OCI-LY1 (cell line): ENCODE measurements around the gene ST6GAL1.
A peak's percentile ranks its signal among the peaks of the same experiment; 100 is the strongest.

Experiments
- H2AFZ ChIP-seq: fragments of 200-600 bp; sonication (generic), shearing (Covaris generic); 2 replicates; pipeline ENCODE4 v1.6.0; 2014; ENCODE audit warnings: antibody characterized with exemption, mild to moderate bottlenecking, low read length
- H3F3A ChIP-seq: fragments of 200-600 bp; sonication (generic), shearing (Covaris generic); 2 replicates; pipeline ENCODE4 v1.6.0; 2014; ENCODE audit warnings: mild to moderate bottlenecking, antibody characterized with exemption, low read length, moderate library complexity; ENCODE audit not compliant: insufficient read depth
- H3K27ac ChIP-seq: fragments of 200-600 bp; sonication (generic); 2 replicates; pipeline ENCODE4 v1.5.1; 2014; ENCODE audit warnings: low read length, mixed run types, mild to moderate bottlenecking, low read depth; ENCODE audit not compliant: poor library complexity, severe bottlenecking
- H3K27me3 ChIP-seq: fragments of 200-600 bp; sonication (generic); 2 replicates; pipeline ENCODE4 v1.6.0; 2014; ENCODE audit warnings: antibody characterized with exemption, mild to moderate bottlenecking, low read length, moderate library complexity; ENCODE audit not compliant: insufficient read depth
- H3K36me3 ChIP-seq: fragments of 200-600 bp; sonication (generic); 2 replicates; pipeline ENCODE4 v1.6.1; 2014; ENCODE audit warnings: mild to moderate bottlenecking, antibody characterized with exemption, low read length, moderate library complexity, mixed read lengths; ENCODE audit not compliant: insufficient read depth
- H3K4me1 ChIP-seq: fragments of 200-600 bp; sonication (generic); 2 replicates; pipeline ENCODE4 v1.5.1; 2014; ENCODE audit warnings: mild to moderate bottlenecking, low read length, moderate library complexity; ENCODE audit not compliant: insufficient read depth, severe bottlenecking
- H3K4me2 ChIP-seq: fragments of 200-600 bp; sonication (generic), shearing (Covaris generic); 2 replicates; pipeline ENCODE4 v1.6.1; 2014; ENCODE audit warnings: low read length
- H3K4me3 ChIP-seq: fragments of 200-600 bp; sonication (generic); 2 replicates; pipeline ENCODE4 v1.5.1; 2014; ENCODE audit warnings: low read length, low read depth, mild to moderate bottlenecking, mixed read lengths; ENCODE audit not compliant: poor library complexity, severe bottlenecking
- H3K79me2 ChIP-seq: fragments of 200-600 bp; shearing (Covaris generic); 2 replicates; pipeline ENCODE4 v1.6.1; 2016; ENCODE audit warnings: mixed run types, low read length, mixed read lengths; ENCODE audit not compliant: insufficient read depth
- H3K9ac ChIP-seq: fragments of 200-600 bp; sonication (generic), shearing (Covaris generic); 2 replicates; pipeline ENCODE4 v1.6.1; 2014; ENCODE audit warnings: mild to moderate bottlenecking, low read length, mixed read lengths
- H3K9me2 ChIP-seq: fragments of 200-600 bp; sonication (generic), shearing (Covaris generic); 2 replicates; pipeline ENCODE4 v1.6.1; 2014; ENCODE audit warnings: low read depth, mild to moderate bottlenecking, low read length, mixed read lengths
- H3K9me3 ChIP-seq: fragments of 200-600 bp; shearing (Covaris generic); 2 replicates; pipeline ENCODE4 v1.6.1; 2014; ENCODE audit warnings: low read length, mixed read lengths
- H4K20me1 ChIP-seq: fragments of 200-600 bp; sonication (generic), shearing (Covaris generic); 2 replicates; pipeline ENCODE4 v1.6.0; 2016; ENCODE audit warnings: mild to moderate bottlenecking, low read length; ENCODE audit not compliant: insufficient read depth
- EZH2 ChIP-seq: fragments of 200-600 bp; sonication (generic), shearing (Covaris generic); IDR thresholded peaks from 2 replicates; pipeline ENCODE4 v1.8.0; 2017; ENCODE audit warnings: borderline replicate concordance, mixed run types, mild to moderate bottlenecking, antibody characterized with exemption, low read length, moderate library complexity, mixed read lengths
- TF ChIP-seq, protein P1 (sequence below): fragments of 200-600 bp; sonication (generic), shearing (Covaris generic); IDR thresholded peaks from 2 replicates; pipeline ENCODE4 v1.5.1; 2017; ENCODE audit warnings: mild to moderate bottlenecking, antibody characterized with exemption, low read length, moderate library complexity, mixed read lengths

The ST6GAL1 gene

GRCh38 chr3:186962445-186962844, 32.1 kb downstream of the ST6GAL1 start:
- Histone ChIP-seq H3K27me3 (no peaks in the 10 kb centered on the region), H3K79me2 (peaks cover 27% of the 10 kb centered on the region), H3K36me3 (peaks cover 61% of the 10 kb centered on the region), H3K4me1 (peaks cover 50% of the 10 kb centered on the region), H3K4me2 (no peak overlapping the region), H3K9ac (no peak overlapping the region; the same call in 1 of the 2 replicates), H3K27ac (peak overlapping the region; percentile 86), H3K4me3 (no peak overlapping the region), H3F3A (peaks cover 8% of the 10 kb centered on the region; the same call in 1 of the 2 replicates), H4K20me1 (no peaks in the 10 kb centered on the region), H3K9me3 (no peaks in the 10 kb centered on the region), H2AFZ (no peak overlapping the region), H3K9me2 (no peaks in the 10 kb centered on the region)
- TF ChIP-seq EZH2, result no peak
- TF ChIP-seq, protein P1, sequence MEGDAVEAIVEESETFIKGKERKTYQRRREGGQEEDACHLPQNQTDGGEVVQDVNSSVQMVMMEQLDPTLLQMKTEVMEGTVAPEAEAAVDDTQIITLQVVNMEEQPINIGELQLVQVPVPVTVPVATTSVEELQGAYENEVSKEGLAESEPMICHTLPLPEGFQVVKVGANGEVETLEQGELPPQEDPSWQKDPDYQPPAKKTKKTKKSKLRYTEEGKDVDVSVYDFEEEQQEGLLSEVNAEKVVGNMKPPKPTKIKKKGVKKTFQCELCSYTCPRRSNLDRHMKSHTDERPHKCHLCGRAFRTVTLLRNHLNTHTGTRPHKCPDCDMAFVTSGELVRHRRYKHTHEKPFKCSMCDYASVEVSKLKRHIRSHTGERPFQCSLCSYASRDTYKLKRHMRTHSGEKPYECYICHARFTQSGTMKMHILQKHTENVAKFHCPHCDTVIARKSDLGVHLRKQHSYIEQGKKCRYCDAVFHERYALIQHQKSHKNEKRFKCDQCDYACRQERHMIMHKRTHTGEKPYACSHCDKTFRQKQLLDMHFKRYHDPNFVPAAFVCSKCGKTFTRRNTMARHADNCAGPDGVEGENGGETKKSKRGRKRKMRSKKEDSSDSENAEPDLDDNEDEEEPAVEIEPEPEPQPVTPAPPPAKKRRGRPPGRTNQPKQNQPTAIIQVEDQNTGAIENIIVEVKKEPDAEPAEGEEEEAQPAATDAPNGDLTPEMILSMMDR, result no peak

- no peak overlapping the region for H3K4me2 ChIP-seq
- H3K79me2 ChIP-seq, result peaks cover 16% of the 10 kb centered on the region
- H4K20me1 ChIP-seq, result no peaks in the 10 kb centered on the region
- no peaks in the 10 kb centered on the region for H3K9me3 ChIP-seq
- no peaks in the 10 kb centered on the region for H3F3A ChIP-seq
- H2AFZ ChIP-seq, result no peak overlapping the region
- peaks cover 68% of the 10 kb centered on the region for H3K36me3 ChIP-seq
- H3K4me1 ChIP-seq, result peaks cover 38% of the 10 kb centered on the region
- no peaks in the 10 kb centered on the region for H3K27me3 ChIP-seq
- no peaks in the 10 kb centered on the region for H3K9me2 ChIP-seq
- H3K27ac ChIP-seq, result peak overlapping the region; percentile 21
- H3K4me3 ChIP-seq, result no peak overlapping the region
- TF ChIP-seq, protein P1, result no peak
- no peak for TF ChIP-seq EZH2
- H3K9ac ChIP-seq, result no peak overlapping the region
Measured at GRCh38 chr3:186963636-186964035, 33.3 kb downstream of the ST6GAL1 start.

GRCh38 chr3:186964071-186964470, 33.7 kb downstream of the ST6GAL1 start:
- no peaks in the 10 kb centered on the region for H4K20me1 ChIP-seq

More at GRCh38 chr3:186964071-186964470, 33.7 kb downstream of the ST6GAL1 start:
- Histone ChIP-seq H3F3A (no peaks in the 10 kb centered on the region), H3K27ac (peak overlapping the region; percentile 21), H3K4me1 (peaks cover 34% of the 10 kb centered on the region), H3K9ac (no peak overlapping the region), H3K36me3 (peaks cover 73% of the 10 kb centered on the region), H2AFZ (no peak overlapping the region), H3K4me3 (no peak overlapping the region), H3K79me2 (peaks cover 16% of the 10 kb centered on the region), H3K9me2 (no peaks in the 10 kb centered on the region), H3K27me3 (no peaks in the 10 kb centered on the region), H3K9me3 (no peaks in the 10 kb centered on the region), H3K4me2 (no peak overlapping the region)
- TF ChIP-seq EZH2, result no peak
- TF ChIP-seq, protein P1, result no peak
